NB4 (cell line): ENCODE measurements around the gene BACH2.

Experiments used
- DNase-seq: peaks from one replicate; pipeline ENCODE4 v3.0.0; 2010; ENCODE audit warnings: low read depth
- H3K4me3 ChIP-seq: one replicate; pipeline ENCODE4 v1.5.1; 2011; ENCODE audit warnings: mild to moderate bottlenecking, low read depth, low read length, moderate library complexity
- CTCF ChIP-seq: IDR thresholded peaks from one replicate; pipeline ENCODE4 v1.5.1; 2012; ENCODE audit warnings: low read depth, low read length
- MAX ChIP-seq: IDR thresholded peaks from 2 replicates; pipeline ENCODE4 v1.6.1; 2011; ENCODE audit warnings: low read depth, low read length
- MYC ChIP-seq: IDR thresholded peaks from 2 replicates; pipeline ENCODE4 v1.6.1; 2011; ENCODE audit warnings: low read depth, low read length
- POLR2A ChIP-seq: IDR thresholded peaks from 2 replicates; pipeline ENCODE4 v1.6.1; 2011; ENCODE audit warnings: mild to moderate bottlenecking; ENCODE audit not compliant: insufficient read length; ENCODE audit errors: extremely low read depth

The BACH2 gene

GRCh38 chr6:89941031-89941762 is 355.4 kb downstream of the BACH2 start:
- DNase-seq = no peak
- no peak for TF ChIP-seq CTCF
- no peak for TF ChIP-seq POLR2A
- TF ChIP-seq MAX = no peak
- TF ChIP-seq MYC = no peak
- no peak overlapping the region for H3K4me3 ChIP-seq

GRCh38 chr6:89940225-89941027 is 356.2 kb downstream of the BACH2 start:
- peak; percentile 81 for DNase-seq
- TF ChIP-seq MAX (peak; percentile 20; the same call in 1 of the 2 replicates), CTCF (peak; percentile 84), POLR2A (no peak)
- H3K4me3 ChIP-seq = no peak overlapping the region

- DNase-seq = no peak
- H3K4me3 ChIP-seq = no peak overlapping the region
- TF ChIP-seq MYC = no peak
- no peak for TF ChIP-seq MAX
- no peak for TF ChIP-seq CTCF
- TF ChIP-seq POLR2A = no peak
These were observed 357.5 kb downstream of the BACH2 start for GRCh38 chr6:89939144-89939543.

- DNase-seq = no peak
- H3K4me3 ChIP-seq = no peak overlapping the region
- TF ChIP-seq CTCF (no peak), MYC (no peak), MAX (no peak), POLR2A (no peak)
These were observed 358.6 kb downstream of the BACH2 start for GRCh38 chr6:89938014-89938413.

GRCh38 chr6:89936177-89936576 is 360.5 kb downstream of the BACH2 start:
- no peak for TF ChIP-seq MAX
- no peak for DNase-seq
- no peak overlapping the region for H3K4me3 ChIP-seq
